AG10803 (cell line): ENCODE results near the gene KLF9.

Experiments used
- DNase-seq: peaks from one replicate; pipeline ENCODE4 v3.0.0; 2010; ENCODE audit warnings: low read depth
- H3K4me3 ChIP-seq: 2 replicates; pipeline ENCODE4 v1.5.1; 2011; ENCODE audit warnings: mild to moderate bottlenecking, low read length, control low read depth
- CTCF ChIP-seq: conservative IDR thresholded peaks from 2 replicates; pipeline ENCODE4 v1.5.1; 2011; ENCODE audit warnings: mild to moderate bottlenecking, low read length, control low read depth, inconsistent platforms

Gene KLF9

GRCh38 chr9:70415476-70415875 lies 1.0 kb upstream of the KLF9 start:
- no peak overlapping the region for H3K4me3 ChIP-seq
- no peak for DNase-seq
- no peak for TF ChIP-seq CTCF

GRCh38 chr9:70415041-70415440 lies 584 bp upstream of the KLF9 start:
- no peak for DNase-seq
- H3K4me3 ChIP-seq = peak overlapping the region; percentile 99
- TF ChIP-seq CTCF = no peak

- no peak for TF ChIP-seq CTCF
- peak overlapping the region; percentile 99 for H3K4me3 ChIP-seq
- DNase-seq = peak; percentile 67
These were observed 1.0 kb downstream of the KLF9 start for GRCh38 chr9:70413464-70413798.

- TF ChIP-seq CTCF = no peak
- peak; percentile 85 for DNase-seq
- H3K4me3 ChIP-seq = peak overlapping the region; percentile 99
These were observed 1.5 kb downstream of the KLF9 start for GRCh38 chr9:70412832-70413463.

- peak overlapping the region; percentile 99 for H3K4me3 ChIP-seq
- DNase-seq = peak; percentile 94
- TF ChIP-seq CTCF = no peak
These were observed 2.3 kb downstream of the KLF9 start for GRCh38 chr9:70411930-70412831.

GRCh38 chr9:70411121-70411929 lies 3.1 kb downstream of the KLF9 start:
- DNase-seq = peak; percentile 84
- TF ChIP-seq CTCF = no peak
- peak overlapping the region; percentile 99 for H3K4me3 ChIP-seq
